ENCODE measurements around the gene PCDHB7.
A peak's percentile ranks its signal among the peaks of the same experiment; 100 is the strongest.

DNA sequence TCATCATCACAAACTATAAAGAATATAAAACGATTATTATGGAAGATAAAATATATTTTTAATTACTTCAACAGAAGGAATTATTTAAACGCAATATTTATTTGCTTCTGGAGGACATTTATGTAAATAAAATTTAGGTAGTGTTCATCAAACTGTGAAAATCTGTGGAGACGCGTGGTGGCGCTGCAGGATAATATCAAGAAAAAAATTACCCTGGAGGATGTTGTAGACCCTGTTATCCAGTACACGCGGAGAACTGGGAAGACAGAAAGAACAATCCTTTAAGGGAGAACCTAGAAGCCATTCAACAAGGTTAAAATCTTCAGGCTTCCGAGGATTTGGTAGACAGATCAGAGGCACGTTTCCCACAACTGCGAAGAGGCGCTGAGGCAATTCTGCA is 36.0 kb downstream of the PCDHB7 start, which contains the start of gene PCDHB12:
- TF ChIP-seq EZH2phosphoT487 (conservative IDR thresholded peaks at IDR 0.05; ENCODE audit: low read length) (no peak), CTCF (IDR thresholded peaks at IDR 0.05; ENCODE audit: insufficient read depth, low read length, poor library complexity, severe bottlenecking) (peak; percentile 37)
